RKO (cell line): ENCODE data around the gene SARS1.
"Not testable (repeated sequence)": the region's sequence is repeated elsewhere in the genome, so short reads cannot be mapped to it uniquely, and the experiment has no call there.

Experiments
- DNase-seq: peaks from one replicate; pipeline ENCODE4 v3.0.0-alpha.2; 2016; ENCODE audit warnings: low spot score

SARS1 gene, protein sequence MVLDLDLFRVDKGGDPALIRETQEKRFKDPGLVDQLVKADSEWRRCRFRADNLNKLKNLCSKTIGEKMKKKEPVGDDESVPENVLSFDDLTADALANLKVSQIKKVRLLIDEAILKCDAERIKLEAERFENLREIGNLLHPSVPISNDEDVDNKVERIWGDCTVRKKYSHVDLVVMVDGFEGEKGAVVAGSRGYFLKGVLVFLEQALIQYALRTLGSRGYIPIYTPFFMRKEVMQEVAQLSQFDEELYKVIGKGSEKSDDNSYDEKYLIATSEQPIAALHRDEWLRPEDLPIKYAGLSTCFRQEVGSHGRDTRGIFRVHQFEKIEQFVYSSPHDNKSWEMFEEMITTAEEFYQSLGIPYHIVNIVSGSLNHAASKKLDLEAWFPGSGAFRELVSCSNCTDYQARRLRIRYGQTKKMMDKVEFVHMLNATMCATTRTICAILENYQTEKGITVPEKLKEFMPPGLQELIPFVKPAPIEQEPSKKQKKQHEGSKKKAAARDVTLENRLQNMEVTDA

DNA sequence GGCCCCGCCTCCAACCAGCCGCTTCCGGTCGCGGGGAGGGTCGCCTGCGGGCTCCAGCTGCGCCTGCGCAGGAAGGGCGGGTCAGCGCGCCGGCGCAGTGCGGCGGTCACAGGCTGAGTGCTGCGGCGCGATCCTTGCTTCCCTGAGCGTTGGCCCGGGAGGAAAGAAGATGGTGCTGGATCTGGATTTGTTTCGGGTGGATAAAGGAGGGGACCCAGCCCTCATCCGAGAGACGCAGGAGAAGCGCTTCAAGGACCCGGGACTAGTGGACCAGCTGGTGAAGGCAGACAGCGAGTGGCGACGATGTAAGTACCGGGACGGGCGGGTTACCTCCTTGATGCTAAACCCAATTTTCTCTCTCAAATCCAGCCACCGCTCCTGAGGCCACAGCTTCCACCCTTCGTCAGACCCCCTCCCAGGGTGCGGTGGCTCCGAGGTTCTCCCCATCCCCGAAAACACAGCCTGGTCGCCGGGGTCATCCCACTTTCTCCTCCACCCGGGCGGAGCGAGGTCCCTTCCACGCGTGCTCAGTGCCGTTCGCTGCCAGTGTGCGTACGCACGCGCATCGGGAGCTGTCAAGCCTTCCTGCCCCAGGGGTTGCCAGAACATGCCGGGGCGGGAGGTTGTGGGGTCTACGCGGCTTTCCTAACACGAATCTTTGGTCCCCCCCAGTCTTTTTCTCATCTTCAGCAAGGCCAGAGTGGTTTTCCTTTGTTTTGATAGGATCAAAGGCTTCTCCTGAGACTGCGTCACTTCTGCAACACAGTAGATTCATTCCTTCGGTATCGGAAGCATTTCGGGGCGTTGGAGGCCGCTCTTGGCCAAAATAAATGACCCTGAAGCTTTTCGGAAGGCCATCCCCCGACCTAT, at the start of gene SARS1:
SARS1 (plus strand) TSS at position 95 of the 870 bp plus-strand sequence; CDS start at position 170, 75 bp downstream.
- DNase-seq = peak; percentile 83

DNA sequence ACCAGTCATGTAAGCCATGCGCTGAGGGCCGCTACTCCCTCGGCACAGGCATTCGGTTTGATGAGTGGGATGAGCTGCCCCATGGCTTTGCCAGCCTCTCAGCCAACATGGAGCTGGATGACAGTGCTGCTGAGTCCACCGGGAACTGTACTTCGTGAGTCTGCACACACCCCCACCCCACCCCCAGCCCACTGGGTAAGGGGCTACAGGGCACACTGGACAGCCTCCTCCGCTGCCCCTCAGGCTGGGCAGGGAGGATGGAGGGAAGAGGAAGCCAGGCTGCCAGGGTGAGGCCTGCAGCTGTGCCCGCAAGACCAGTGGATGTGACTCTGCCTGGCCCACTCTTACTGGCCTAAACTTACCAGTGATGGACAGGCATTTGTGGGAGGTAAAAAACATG, 49.2 kb upstream of the SARS1 start:
- DNase-seq = no peak

DNA sequence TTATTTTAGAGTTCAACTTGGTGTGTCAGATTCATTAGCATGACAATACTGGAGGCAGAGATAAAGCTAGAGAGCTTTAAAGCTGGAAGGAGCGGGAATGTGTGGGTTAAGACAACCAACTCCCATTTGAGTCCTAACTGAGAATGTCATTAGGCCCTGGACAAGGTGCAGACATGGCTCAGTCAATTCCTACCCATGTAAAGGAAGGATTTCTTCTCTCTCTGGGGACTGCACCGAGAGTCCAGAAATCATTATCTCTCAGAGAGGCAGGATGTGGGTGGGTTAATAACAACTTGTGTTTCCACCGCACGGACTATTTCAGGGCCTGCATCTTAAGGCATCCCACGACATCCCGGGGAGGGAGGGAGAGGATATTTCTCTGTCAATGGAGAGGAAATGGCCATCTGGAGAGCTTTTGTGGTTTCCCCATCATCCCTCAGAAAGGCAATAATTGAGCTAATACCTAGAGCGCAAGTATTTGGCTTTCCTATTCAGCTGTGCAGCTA, 46.7 kb upstream of the SARS1 start:
- DNase-seq = no peak

DNA sequence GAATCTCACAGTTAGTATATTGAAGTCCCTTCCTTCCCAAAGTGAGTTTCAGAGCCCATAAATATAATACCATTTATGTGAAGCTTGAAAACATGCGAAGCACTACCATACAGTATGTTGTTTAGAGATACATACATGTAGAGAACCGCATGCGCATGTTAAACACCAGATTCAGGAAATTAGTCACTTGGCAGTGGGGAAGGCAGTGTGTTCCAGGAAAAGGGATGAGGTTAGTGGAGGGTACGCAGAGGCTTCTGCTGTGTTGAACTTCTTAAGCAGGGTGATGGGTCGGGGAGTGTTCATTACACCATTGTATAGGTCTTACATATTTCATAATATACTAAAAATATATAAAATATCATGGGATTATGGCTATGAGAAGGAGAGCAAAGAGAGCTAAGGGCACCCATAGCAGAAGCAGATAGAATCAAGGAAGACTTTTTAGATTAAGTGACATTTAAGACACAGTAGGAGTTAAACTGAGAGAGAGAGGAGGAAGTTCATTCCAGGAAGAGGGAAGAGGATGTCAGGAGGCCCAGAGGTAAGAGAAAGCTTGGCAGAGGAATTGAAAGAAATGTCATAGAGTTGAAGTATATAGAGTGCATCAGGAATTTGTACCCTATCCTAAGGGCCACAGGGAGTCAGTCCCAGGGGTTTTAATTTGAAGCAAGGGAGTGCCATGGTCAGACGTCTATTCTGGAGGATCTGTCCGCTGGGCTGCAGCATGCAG, 43.5 kb upstream of the SARS1 start:
- no peak for DNase-seq

DNA sequence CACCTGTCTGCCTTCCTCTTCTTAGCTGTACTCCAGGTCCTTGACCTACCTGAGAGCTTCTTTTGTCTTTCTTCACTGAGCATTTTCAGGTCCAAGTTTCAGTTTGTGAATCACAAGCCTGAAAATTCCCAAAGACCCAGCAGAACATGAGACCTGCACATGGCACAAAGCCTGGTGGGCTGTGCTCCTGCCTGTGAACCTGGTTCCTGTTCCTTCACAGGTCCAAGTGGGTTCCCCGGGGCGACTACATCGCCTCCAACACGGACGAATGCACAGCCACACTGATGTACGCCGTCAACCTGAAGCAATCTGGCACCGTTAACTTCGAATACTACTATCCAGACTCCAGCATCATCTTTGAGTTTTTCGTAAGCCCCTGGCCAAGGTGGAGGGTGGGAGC, 42.1 kb upstream of the SARS1 start:
- DNase-seq = no peak

DNA sequence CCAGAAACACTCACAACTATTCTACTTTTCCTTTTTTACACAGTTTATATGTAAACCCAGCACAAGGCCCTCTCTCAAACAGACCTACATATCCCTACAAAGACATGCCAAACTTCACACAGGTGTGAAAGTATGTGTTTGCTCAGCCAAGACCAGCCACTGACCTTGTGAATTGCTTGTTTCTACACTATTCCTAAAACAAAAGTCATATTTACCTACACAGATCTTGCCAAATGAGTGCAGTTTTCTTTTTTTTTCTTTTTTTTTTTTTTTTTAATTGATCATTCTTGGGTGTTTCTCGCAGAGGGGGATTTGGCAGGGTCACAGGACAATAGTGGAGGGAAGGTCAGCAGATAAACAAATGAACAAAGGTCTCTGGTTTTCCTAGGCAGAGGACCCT, 37.4 kb upstream of the SARS1 start:
- DNase-seq = not testable (repeated sequence)

DNA sequence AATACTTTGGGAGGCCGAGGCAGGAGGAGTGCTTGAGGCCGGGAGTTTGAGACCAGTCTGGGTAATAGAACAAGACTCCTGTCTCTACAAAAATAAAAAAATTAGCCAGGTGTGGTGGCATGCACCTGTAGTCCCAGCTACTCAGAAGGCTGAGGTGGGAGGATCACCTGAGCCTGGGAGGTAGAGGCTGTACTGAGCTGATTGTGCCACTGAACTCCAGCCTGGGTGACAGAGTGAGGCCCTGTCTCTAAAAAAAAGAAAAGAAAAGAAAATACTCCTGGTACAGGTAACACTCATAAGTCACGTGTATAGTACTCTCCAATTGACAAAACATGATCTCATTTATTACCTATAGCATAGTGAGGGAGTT, 33.0 kb upstream of the SARS1 start:
- DNase-seq = not testable (repeated sequence)

DNA sequence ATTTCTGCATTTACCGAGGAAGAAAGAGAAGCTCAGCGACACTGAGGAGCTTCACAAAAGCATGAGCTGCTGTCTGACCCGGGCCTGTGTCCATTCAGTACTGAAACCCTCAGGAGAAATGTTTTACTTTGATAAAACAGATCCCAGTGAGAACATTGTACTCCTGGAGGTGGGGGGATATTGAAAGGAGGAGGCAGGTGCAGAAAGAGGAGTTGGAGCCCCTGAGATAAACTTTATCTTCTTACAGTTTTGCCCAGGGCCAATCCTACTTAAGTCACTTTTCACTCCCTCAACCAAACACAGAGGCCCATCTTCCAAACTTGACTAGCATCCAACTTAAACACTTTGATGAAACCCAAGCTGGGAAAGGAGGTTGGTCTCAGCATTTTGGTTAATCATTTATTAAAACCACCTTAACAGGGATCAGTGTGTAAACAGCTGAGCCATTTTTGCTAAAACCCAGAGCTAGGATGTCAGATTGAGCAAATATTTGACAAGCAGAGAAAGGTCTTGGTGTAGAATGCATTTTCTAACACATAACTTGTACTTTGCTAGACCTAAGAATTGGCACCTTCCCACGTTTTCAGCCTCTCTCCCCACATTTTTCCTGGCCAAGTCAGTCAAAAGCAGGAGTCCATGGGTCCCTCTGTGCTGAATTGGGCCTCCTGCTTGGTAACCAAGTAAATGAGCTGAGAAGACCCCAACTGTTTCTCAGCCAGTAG, 32.5 kb upstream of the SARS1 start:
- no peak for DNase-seq

DNA sequence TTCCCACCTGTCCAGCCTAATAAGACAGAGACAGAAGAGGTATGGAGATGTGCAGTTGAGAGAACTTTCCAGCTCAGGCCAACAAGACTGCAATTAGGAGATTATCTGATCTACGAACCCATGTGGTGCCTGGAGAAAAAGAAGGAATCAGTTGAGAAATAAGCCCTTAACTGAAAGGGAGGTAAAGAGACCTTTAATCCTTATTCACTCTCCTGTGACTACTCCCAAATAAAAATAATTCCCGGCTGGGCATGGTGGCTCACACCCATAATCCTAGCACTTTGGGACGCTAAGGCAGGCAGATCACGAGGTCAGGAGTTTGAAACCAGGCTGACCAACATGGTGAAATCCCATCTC, 31.9 kb upstream of the SARS1 start:
- DNase-seq = no peak

DNA sequence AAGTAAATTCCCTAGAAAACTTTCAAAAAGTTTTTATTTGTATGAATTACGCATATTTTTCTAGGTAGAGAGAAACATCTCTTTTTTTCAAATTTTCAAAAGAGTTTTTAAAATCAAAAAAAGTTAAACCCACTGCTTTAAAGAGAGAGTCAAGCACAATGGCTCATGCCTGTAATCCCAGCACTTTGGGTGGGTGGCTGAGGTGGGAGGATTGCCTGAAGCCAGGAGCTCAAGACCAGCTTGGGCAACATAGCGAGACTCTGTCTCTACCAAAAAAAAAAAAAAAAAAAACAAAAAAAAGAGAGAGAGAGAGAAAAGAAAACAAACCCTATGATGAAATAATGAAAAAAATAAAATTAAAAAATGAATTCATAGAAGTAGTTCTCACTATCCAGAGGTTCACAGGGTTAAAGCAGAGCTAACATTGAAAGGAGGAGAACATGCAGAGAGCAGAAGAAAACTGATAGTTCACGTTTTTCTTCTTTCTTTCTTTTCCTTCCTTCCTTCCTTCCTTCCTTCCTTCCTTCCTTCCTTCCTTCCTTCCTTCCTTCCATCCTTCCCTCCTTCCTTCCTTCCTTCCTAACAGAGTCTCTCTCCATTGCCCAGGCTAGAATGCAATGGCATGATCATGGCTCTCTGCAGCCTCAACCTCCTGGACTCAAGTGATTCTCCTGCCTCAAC, 30.5 kb upstream of the SARS1 start:
- DNase-seq = no peak

DNA sequence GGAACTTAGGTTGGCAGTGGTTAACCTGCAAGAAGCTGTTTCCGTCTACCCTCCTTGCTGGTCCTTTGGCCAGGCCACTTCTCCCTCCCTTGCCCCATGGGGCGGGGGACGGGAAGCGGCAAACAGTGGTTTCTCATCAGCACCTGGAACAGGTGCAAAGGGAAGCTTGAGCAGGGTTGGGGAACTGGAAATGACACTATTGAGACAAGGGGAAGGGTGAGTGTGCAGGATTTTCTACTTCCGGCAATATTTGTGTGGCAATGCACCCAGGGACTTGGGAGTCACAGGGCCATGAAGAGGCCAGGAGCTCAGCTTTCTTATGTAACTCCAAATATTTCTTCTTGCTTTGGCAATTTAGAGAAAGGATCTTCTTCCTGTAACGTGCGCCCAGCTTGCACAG, 29.0 kb upstream of the SARS1 start:
- no peak for DNase-seq

DNA sequence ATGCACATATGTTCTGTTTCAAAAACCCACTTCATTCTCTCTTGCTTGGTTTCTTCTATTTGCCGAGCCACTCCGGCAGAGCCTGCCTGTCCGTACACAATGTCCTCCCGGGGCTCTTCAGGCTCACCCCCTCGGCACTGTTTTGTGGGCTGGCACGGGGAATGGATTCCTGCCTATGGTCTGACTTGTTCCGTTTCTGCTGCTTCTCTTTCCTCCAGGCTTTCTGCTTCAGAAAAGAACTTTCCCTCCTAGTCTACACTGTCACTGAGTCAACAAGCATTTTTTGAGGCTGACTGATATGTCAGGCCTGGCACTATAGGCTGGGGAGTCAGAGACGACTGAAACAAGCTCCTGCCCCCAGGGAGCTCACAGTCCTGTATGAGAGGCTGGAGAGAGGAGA, 28.4 kb upstream of the SARS1 start:
- no peak for DNase-seq

DNA sequence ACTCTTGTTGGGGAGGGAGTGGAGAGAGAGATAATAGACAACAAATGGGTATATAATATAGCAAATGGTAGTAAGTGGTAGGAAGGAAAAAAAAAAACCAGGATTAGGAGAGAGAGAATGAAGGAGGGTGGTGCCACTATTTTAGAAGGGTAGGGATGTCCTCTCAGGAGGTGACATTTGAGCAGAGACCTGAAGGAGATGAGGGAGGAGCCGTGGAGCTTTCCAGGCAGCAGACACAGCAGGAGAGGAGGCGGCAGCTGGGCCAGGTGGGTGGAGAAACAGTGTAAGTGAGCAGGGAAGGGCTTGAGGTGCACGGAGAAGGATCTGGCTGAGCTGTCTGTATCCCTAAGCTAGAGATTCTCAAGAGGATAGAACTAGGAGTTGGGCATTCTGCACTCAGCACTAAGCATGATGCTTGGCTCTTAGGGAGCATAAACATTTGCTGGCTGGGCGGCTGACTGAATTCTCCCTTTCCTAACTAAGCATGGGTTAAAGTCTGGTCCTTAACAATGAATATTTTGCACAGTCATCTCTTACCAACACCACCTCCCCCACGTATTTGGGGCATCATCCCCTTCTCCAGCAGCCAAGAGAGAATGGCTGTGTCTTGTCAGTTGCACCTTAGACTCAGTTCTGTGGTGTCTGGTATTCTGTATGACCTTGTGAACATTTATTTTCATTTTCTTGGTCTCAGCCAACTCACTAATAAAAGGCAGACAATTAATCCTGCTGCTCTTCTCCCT, 27.6 kb upstream of the SARS1 start:
- DNase-seq = no peak

DNA sequence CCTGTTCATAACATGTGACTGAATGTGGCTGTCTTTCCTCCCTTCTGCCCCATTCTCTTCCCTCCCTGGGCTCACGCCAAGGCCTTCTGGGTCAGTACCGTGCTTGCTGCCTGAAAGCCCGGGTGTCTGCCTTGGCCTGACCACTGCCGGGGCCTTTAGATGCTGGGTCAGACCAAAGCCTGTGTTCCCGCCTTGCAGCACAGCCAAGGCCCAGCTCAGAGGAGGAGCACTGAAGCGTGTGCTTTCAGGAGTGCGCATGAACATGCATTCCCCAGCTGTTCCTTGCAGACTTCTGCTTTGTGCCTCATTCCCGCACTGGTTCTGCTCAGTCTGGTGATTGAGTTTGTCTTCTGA, 27.0 kb upstream of the SARS1 start:
- no peak for DNase-seq

DNA sequence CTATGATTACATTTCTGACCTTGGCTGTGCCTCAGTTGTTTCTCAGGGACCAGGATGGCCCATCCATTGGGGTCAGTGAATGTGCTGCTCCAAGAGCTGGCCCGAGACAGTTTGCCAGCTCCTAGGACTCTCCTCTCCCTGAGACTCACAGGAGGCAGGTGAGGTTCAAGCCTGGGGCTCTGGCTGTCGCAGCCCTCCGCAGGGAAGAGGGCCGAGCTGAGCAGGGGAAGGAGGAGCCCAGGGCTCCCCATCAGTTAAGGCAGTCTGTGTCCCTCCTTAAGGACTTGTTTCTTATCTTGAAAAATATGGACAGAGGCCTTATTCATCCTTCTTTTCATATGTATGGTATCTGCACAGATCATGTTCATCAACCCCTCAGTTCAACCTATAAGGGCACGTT, 26.6 kb upstream of the SARS1 start:
- DNase-seq = no peak

DNA sequence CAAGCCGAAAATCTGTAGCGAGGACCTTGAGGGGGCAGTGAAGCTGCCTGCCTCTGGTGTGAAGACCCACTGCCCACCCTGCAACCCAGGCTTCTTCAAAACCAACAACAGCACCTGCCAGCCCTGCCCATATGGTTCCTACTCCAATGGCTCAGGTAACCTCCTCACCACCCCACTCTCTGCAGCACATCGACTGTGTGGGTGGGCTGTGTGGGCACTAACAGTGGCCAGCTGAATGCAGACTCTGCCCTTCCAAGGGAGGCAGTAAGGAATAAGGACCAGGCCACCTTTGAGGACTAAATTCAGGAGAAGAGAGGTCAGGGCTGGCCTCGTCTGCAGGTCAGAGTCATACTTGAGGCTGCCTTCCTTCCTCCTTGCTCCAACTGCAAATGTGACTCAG, 25.5 kb upstream of the SARS1 start:
- no peak for DNase-seq

DNA sequence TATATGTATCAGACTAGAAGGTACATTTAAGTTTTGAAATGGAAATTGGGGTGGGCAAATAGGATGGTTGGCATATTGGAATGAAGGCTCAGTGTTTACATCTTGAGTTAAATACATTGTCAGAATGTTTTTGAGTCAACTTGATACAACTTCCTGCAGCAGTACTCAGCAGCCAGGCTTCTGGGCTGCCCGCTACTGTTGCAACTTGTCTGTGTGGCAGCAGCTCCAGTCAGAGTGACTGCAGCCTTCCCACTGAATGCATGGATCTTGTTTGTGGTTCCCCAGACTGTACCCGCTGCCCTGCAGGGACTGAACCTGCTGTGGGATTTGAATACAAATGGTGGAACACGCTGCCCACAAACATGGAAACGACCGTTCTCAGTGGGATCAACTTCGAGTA, 24.9 kb upstream of the SARS1 start:
- DNase-seq = no peak

DNA sequence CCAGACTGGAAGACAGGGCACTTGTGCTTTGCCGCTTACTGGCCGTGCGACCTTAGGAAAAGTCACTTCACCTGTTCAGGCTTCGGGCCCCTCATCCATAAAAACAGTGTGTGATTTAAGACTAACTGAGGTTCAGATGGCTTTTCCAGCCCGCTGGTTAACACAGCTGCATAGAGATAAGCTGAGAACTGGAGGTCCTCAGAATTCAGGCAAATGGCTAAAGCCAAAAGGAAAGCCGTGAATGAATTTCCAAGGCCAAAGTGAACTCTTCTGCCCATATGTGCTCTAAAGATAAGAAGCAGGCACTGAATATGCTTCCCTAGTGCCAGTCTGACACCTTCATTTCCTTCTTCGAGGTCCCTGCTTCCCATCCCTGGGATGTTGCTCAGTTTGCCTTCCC, 23.5 kb upstream of the SARS1 start:
- DNase-seq = no peak

DNA sequence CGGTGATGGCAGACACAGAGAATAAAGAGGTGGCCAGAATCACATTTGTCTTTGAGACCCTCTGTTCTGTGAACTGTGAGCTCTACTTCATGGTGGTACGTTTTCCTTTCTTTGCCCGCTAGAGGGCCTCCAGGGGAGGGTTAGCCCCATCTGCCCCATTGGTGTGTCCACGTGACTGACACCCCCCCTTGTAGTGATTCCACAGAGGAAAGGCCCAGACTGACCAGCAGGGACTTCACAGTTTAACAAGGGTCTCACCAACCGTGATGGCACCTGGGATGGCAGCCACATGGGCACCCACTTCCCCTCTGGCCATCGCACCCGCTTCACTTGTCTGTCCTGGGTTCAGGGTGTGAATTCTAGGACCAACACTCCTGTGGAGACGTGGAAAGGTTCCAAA, 22.3 kb upstream of the SARS1 start:
- no peak for DNase-seq

DNA sequence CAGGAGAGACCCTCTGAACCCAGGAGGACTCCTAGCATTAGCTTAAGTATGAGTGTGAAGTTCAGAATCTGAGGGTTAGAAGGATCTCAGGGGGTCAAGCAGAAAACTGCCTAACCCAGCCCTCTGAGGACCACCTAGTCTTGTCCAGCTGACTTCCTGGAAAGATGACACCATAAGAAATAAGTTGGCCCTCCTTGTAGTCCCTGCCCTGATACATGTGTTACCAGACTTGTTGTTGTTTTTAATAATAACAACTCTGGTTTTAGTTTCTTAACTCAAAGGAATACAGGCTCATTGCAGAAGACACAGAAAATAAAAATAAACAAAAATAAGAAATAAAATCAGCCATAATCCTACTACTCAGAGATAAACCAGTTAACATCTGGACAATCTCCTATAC, 21.8 kb upstream of the SARS1 start:
- no peak for DNase-seq

DNA sequence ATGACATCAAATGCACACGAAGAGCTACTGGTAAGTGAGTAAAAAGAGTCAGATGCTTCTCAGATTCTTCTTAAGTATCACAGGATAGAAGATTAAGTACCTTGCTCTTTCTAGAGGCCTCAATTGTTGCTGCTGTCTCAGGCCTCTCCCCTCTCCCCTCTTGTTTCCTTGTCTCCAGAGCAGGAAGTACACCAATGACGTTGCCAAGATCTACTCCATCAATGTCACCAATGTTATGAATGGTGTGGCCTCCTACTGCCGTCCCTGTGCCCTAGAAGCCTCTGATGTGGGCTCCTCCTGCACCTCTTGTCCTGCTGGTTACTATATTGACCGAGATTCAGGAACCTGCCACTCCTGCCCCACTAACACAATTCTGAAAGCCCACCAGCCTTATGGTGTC, 21.3 kb upstream of the SARS1 start:
- DNase-seq = no peak
